ENCODE data around the gene SERGEF. TPM values are rescaled to one million over a fixed set of nuclear protein-coding genes. Genes with fewer than 3 reads are reported as not detected.

Gene SERGEF
- total RNA-seq: 15.9 and 20.0 TPM in 2 replicates

GRCh38 chr11:18012906-18013781, at the start of gene SERGEF:
SERGEF (minus strand) TSS chr11:18013047; CDS start chr11:18013010, 37 bp downstream.
- peak; percentile 78 to 85 for DNase-seq (ENCODE audit: low read depth in 2 of 2)

- DNase-seq (ENCODE audit: low read depth in 2 of 2): no peak
These were observed 48.5 kb upstream of the SERGEF start for GRCh38 chr11:18061351-18061750.

- DNase-seq (ENCODE audit: low read depth in 2 of 2): no peak
These were observed 43.8 kb upstream of the SERGEF start for GRCh38 chr11:18056561-18057181.

- no peak for DNase-seq (ENCODE audit: low read depth in 2 of 2)
These were observed 41.8 kb upstream of the SERGEF start for GRCh38 chr11:18054511-18055103.

- DNase-seq (ENCODE audit: low read depth in 2 of 2): no peak
These were observed 38.0 kb upstream of the SERGEF start for GRCh38 chr11:18050848-18051247.

GRCh38 chr11:18046116-18046777, 33.4 kb upstream of the SERGEF start, which contains the start of gene TPH1:
TPH1 (minus strand) TSS chr11:18046269; CDS start chr11:18040762, 5,507 bp downstream.
- peak; percentile 7 to 23 for DNase-seq (ENCODE audit: low read depth in 2 of 2)

GRCh38 chr11:18036456-18036855, 23.6 kb upstream of the SERGEF start:
- no peak for DNase-seq (ENCODE audit: low read depth in 2 of 2)

GRCh38 chr11:18027475-18027874, 14.6 kb upstream of the SERGEF start:
- no peak for DNase-seq (ENCODE audit: low read depth in 2 of 2)

- DNase-seq (ENCODE audit: low read depth in 2 of 2): no peak
These were observed 9.6 kb upstream of the SERGEF start for GRCh38 chr11:18022419-18022818.

- no peak for DNase-seq (ENCODE audit: low read depth in 2 of 2)
These were observed 6.8 kb upstream of the SERGEF start for GRCh38 chr11:18019650-18020049.

GRCh38 chr11:18016789-18017188, 3.9 kb upstream of the SERGEF start:
- DNase-seq (ENCODE audit: low read depth in 2 of 2): no peak

- no peak for DNase-seq (ENCODE audit: low read depth in 2 of 2)
These were observed 2.0 kb upstream of the SERGEF start for GRCh38 chr11:18014876-18015275.

- no peak for DNase-seq (ENCODE audit: low read depth in 2 of 2)
These were observed 1.1 kb upstream of the SERGEF start for GRCh38 chr11:18013790-18014507.

- peak; percentile 17 to 29 for DNase-seq (ENCODE audit: low read depth in 2 of 2)
These were observed 533 bp downstream of the SERGEF start for GRCh38 chr11:18012122-18012905.

- peak in 1 of 2 donors; percentile 10 for DNase-seq (ENCODE audit: low read depth in 2 of 2)
These were observed 1.2 kb downstream of the SERGEF start for GRCh38 chr11:18011633-18012032.

GRCh38 chr11:18010977-18011586, 1.8 kb downstream of the SERGEF start:
- no peak for DNase-seq (ENCODE audit: low read depth in 2 of 2)

- no peak for DNase-seq (ENCODE audit: low read depth in 2 of 2)
These were observed 2.7 kb downstream of the SERGEF start for GRCh38 chr11:18010121-18010670.

- no peak for DNase-seq (ENCODE audit: low read depth in 2 of 2)
These were observed 7.3 kb downstream of the SERGEF start for GRCh38 chr11:18005376-18006129.

GRCh38 chr11:18001191-18001590, 11.7 kb downstream of the SERGEF start:
- DNase-seq (ENCODE audit: low read depth in 2 of 2): no peak

Data from lung microvascular endothelial cell (primary cell).